GM18499 (cell line): ENCODE data around the gene HPS5.

Experiments
- ATAC-seq: cut with Tn5 transposase; IDR thresholded peaks from one replicate; pipeline ENCODE4 v1.9.1; 2021; ENCODE audit warnings: moderate number of reproducible peaks; ENCODE audit not compliant: insufficient read depth, unreplicated experiment

The HPS5 gene

DNA sequence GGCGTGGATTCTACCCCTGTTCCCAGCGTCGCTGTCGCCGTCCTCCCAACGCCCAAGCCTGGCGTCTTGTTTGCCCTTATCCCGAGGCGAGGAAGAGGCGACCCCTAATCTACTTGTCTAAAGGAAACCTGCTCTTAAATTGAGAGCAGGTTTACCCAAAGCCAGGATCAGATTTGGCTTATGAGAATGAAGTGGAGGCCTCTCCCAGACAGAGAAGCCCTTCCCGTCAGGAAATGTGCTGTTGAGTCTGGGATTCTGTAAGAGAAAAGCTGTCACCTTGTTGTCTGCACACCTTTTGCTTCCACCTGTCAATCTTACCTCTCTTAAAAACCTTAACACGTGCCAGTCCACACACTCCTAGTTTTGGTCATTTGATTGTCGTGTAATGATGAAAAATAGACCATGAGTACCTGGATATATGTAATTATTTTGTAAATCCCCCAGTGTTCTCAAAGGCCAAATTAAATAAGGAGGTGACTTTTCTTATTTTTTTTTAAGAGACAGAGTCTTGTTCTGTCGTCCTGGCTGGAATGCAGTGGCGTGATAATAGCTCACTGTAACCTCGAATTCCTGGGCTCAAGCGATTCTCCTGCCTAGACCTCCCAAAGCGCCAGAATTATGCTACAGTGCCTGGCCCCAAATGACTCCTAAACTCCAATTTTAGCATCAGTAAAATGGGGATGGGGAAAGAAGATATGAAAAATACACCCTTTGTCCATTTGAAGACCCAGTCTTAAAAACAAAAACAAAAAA lies 1.1 kb upstream of the HPS5 start:
- no peak for ATAC-seq

DNA sequence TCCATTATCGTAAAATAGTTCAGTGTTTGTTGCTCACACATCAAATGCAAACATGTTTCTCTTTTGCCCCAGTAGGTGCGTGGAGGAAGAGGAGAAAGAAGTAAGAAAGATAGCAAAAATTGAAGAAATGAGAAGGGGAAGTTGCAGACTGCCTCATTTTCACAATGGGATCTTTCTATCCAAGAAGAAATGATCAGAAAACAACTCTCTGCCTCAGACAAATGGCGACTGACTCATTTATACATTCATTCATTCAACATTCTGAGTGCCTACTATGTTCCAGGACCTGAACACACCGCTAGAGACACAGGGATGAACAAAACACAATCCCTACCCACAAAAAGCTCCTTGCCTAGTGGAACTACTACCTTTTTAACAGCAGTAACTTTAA lies 367 bp downstream of the HPS5 start:
- ATAC-seq, result peak; percentile 7

DNA sequence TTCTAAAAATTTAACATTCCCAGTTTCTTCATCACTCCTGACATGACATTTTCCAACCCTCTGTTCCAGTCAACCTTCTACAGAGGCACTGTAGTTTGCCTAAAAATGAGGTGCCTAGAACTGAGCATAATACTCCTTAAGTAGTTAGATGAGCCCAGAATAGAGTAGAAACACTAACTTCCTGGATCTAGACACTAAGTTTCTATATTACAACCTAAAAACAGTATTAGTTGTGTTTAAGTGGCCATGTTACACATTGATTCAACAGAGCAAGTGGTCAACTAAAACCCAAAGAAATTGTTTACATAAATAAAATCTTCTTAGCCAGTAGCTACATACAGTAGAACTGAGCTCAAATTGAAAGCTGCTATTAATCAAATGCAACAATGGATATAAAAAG lies 1.3 kb downstream of the HPS5 start:
- ATAC-seq, result no peak

- no peak for ATAC-seq
Observed at GRCh38 chr11:18319914-18320313, 2.0 kb downstream of the HPS5 start.

GRCh38 chr11:18317551-18317950 lies 4.4 kb downstream of the HPS5 start:
- no peak for ATAC-seq

DNA sequence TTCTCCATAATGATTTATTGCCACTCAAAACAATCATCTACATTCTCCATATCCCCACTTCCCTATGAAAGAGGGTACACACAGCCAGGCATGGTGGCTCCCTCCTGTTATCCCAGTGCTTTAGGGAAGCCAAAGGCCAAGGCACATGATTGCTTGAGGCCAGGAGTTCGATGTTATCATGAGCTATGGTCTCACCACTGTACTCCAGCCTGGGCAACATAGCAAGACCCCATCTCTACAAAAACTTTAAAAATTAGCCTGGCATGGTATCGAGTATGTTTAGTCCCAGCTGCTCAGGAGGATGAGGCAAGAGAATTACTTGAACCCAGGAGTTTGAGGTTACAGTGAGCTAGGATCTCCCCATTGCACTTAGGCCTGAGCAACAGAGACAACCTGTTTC lies 6.0 kb downstream of the HPS5 start:
- no peak for ATAC-seq

DNA sequence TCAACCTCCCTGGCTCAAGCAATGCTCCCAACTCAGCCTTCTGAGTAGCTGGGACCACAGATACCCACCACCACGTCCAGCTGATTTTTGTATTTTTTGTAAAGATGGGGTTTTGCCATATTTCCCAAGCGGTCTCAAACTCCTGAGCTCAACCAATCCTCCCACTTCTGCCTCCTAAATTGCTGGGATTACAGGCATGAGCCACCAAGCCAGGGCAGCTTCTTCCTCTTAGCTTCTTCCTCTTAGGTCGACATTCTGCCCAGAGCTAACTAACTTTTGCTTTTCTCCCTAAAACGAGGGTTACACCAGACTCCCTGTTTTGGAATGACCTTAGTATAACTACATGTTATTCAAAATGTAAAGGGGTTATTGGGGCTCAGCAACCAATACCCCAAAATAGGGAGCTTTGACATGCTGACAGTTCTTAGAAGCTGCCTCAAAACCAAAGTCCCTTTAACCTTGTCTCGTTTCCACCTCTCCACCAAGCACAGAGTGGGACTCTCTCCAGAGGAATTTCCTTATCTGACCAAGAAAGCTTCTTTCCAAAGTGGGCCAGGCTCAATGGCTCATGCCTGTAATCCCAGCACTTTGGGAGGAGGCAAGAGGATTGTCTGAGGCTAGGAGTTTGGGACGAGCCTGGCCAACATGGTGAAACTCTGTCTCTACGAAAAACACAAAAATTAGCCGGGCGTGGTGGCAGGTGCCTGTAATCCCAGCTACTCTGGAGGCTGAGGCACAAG lies 7.0 kb downstream of the HPS5 start:
- ATAC-seq, result no peak

DNA sequence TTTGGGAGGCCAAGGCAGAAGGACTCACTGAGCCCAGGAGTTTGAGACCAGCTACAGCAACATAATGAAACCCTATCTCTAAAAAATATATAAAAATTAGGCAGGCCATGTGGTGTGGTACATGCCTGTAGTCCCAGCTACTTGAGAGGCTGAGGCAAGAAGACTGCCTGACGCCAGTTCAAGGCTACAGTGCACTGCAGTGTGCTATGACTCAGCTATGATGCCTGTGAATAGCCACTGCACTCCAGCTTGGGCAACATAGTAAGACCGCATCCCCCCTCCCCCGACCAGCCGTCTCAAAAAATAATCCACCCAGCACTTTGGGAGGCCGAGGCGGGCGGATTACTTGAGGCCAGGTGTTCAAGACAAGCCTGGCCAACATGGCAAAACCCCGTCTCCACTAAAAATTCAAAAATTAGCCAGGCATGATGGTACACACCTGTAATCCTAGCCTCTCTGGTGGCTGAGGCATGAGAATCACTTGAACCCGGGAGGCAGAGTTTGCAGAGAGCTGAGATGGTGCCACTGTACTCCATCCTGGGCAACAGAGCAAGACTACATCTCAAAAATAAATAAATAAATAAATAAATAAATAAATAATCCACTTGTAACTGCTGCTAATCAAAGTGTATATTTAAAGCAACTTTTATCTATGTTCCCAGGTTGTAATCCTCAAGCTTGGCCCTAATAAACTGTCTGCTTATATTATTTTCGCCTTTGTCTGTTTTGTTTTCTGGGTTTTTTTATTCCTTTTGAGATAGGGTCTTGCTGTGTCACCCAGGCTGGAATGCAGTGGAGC lies 7.8 kb downstream of the HPS5 start:
- no peak for ATAC-seq

GRCh38 chr11:18312663-18313420 lies 9.1 kb downstream of the HPS5 start:
- ATAC-seq, result no peak

DNA sequence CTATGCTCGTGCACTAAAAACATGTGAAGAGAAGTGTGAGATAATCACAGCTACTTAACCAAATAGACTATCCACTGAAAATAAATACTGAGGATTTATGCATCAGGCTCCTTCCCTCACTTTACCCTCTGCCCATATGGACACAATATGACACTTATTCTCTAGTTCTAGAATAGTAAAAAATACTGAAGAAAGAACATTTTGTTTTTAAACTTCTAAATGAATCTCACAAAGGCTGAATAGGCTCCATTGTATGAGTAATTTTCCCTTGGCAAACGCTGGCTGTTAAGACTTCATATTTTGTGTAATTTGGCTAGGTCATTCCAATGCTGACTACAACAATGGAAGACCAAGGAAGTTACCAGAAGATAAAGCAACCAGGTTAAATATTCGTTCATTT lies 9.9 kb downstream of the HPS5 start:
- no peak for ATAC-seq

DNA sequence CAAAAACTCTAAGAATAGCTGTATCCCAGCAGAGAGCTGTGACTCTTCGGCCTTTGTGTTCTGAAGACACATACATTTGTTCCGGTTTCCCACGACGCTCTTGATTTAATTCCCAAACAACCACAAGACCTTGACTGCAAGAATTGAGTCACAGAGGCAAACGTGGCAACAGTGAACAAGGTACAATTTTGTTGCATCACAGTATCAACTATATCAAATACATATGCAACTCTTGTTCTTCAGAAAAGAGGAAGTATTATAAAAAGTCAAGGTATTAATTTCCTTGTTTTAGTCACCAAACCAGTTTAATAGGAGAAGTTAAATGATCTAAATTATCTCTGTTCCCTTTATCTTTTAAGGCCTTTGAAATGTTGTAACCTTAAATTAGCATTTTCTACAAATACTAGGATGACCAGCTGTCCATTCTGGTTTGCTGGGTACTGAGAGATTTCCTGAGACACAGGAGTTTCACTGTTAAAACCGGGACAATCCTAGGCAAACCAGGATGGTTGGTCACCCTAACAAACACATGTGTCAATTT lies 11.1 kb downstream of the HPS5 start:
- ATAC-seq, result peak; percentile 59

GRCh38 chr11:18309691-18310090 lies 12.2 kb downstream of the HPS5 start:
- ATAC-seq, result no peak

DNA sequence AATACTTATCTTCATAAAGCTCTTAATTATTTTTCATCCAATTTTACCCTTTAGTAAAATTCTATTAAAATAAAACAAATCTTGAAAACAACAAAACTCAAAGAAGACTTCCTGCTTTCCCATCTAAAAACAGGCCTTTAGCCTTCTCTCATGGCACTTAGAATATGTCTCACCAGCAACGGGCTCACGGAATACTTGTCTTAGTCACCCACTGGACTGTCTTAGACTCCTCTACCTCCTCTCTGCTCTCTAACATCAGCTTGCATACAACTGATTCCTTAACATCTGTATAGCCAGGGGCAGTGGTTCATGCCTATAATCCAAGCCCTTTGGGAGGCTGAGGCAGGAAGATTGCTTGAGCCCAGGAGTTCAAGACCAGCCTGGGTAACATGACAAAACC lies 13.7 kb downstream of the HPS5 start:
- ATAC-seq, result no peak

DNA sequence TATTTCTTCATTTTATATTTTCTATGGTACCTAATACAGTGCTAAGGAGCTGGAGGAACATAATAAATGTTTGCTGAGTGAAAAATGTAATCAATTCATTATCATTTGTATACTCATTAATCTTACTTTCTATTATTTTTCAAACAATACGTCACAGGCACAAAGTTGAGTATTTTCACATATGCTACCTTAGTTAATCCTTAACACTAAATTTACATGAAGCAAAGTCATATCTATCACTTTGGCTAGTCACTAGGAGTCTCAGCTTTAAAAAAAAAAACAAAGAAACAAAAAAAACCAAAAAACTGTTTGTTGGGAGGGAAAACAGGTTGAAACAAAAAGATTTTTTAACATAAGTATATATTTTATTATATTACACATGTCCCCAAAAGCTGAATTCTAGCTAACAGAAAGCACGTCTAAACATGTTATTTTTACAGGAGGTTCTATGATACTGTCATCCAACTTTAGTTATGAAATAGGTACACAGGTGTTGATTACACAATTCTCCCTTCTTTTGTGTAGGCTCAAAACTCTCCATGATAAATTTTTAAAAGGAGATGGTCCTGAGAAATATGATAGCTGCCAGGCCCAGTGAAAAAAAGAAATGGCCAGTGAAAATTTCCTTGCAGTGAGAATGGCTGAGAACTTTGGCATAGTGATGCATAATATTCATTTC lies 14.3 kb downstream of the HPS5 start:
- ATAC-seq, result no peak

DNA sequence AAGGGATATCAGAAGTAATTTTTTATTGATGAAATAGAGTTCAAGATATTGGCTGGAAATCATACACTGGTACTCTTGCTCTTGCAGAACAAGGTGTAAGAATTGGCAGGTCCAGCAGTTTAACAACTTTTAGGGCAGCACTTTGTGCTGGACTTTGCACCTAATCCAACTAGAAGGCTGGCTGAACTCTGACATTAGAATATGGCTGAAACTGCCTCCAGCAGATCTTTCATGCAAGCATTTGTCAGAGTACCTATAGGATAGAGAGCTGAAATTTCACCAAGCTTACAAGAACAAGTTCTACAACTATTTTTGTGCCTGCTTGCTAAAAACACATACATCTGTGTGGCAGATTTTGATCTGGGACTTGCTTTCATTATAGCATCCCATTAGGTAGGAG lies 17.2 kb downstream of the HPS5 start:
- no peak for ATAC-seq

GRCh38 chr11:18299721-18300120 lies 22.2 kb downstream of the HPS5 start:
- no peak for ATAC-seq

GRCh38 chr11:18295316-18295715 lies 26.6 kb downstream of the HPS5 start:
- no peak for ATAC-seq

DNA sequence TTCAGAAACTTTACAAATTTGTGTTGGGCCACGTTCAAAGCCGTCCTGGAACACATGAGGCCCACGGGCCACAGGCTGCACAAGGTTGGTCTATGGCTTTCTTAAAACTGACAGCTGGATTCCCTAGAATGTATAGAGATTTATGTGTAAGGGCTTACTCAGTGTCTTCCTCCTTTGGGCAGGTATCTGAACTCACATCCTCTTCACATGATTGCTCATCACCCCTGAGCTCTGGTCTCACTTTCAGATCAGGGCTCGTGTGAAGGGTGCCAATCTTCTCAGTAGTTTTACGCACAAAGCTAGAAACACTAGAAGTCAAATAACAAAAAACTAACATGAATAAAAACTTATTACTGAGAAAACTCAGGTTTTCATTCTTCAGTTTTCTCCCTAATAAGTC lies 27.1 kb downstream of the HPS5 start:
- ATAC-seq, result no peak

GRCh38 chr11:18288911-18289310 lies 33.0 kb downstream of the HPS5 start:
- ATAC-seq, result no peak

DNA sequence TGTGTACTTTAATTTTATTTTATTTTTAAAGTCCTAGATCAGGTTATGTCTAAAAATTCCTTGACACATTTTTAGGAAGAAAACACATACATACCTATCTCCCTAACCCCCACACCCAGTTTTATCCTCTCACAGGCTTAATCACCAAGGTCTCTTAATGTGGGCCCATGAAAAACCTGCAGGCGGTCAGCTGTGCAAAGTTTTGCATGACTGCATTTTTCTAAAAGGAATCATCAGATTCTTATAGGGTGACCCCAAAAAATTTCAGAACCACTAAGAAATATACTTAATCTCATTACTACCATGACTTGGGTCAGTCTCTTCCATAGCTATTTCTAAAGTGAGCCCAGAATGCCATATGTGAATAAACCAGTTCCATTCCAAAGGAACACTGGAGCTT lies 36.1 kb downstream of the HPS5 start:
- no peak for ATAC-seq
